AG10803 (cell line): Measurements from ENCODE around the gene SLC46A1.

ENCODE experiments used
- DNase-seq: peaks from one replicate; pipeline ENCODE4 v3.0.0; 2010; ENCODE audit warnings: low read depth
- H3K4me3 ChIP-seq: 2 replicates; pipeline ENCODE4 v1.5.1; 2011; ENCODE audit warnings: mild to moderate bottlenecking, low read length, control low read depth
- CTCF ChIP-seq: conservative IDR thresholded peaks from 2 replicates; pipeline ENCODE4 v1.5.1; 2011; ENCODE audit warnings: mild to moderate bottlenecking, low read length, control low read depth, inconsistent platforms

SLC46A1 gene

GRCh38 chr17:28412099-28412498 lies 6.1 kb upstream of the SLC46A1 start:
- no peak for TF ChIP-seq CTCF

GRCh38 chr17:28407974-28408306 lies 1.9 kb upstream of the SLC46A1 start:
- no peak overlapping the region for H3K4me3 ChIP-seq
- TF ChIP-seq CTCF: no peak
- DNase-seq: no peak

More at GRCh38 chr17:28412099-28412498, 6.1 kb upstream of the SLC46A1 start:
- DNase-seq: no peak
- no peak overlapping the region for H3K4me3 ChIP-seq

GRCh38 chr17:28407130-28407973 lies 1.3 kb upstream of the SLC46A1 start:
- TF ChIP-seq CTCF: no peak
- DNase-seq: no peak
- H3K4me3 ChIP-seq: no peak overlapping the region

- DNase-seq: no peak
- H3K4me3 ChIP-seq: peak overlapping the region; percentile 68
- TF ChIP-seq CTCF: no peak
Observed at GRCh38 chr17:28406473-28406814, 432 bp upstream of the SLC46A1 start.

GRCh38 chr17:28404812-28405570 lies 1.0 kb downstream of the SLC46A1 start:
- no peak for TF ChIP-seq CTCF
- H3K4me3 ChIP-seq: peak overlapping the region; percentile 68
- no peak for DNase-seq

- DNase-seq: no peak
- H3K4me3 ChIP-seq: no peak overlapping the region; the same call in 1 of the 2 replicates
- no peak for TF ChIP-seq CTCF
Observed at GRCh38 chr17:28404461-28404811, 1.6 kb downstream of the SLC46A1 start.

- no peak overlapping the region for H3K4me3 ChIP-seq
- no peak for TF ChIP-seq CTCF
- no peak for DNase-seq
Observed at GRCh38 chr17:28404007-28404406, 2.0 kb downstream of the SLC46A1 start.
